HepG2 (cell line): Measurements from ENCODE around the gene PAQR5. TPM values are rescaled to one million over a fixed set of nuclear protein-coding genes. Genes with fewer than 3 reads are reported as not detected.
A peak's percentile ranks its signal among the peaks of the same experiment; 100 is the strongest.

ENCODE experiments used
- ATAC-seq: fragments of 200-7000 bp; cut with Tn5 transposase; 3 replicates; pipeline ENCODE4 v1.9.1; 2020; ENCODE audit warnings: mild to moderate bottlenecking, moderate library complexity
- BruUV-seq: library from RNA; stranded (reverse); fragments of 400-500 nt; replicated peaks from 2 replicates; lab custom pipeline; 2021; lab: Mats Ljungman, UMichigan
- CTCF ChIA-PET: fragments of 300-600 bp; formaldehyde crosslinking; extraction: SDS; loops from one replicate; lab custom pipeline; 2021; ENCODE audit warnings: low total read pairs, inconsistent platforms, low intra/inter-chr PET ratio; lab: Yijun Ruan, JAX
- POLR2A ChIA-PET: fragments of 350-600 bp; sonication (Branson Sonifier 250); formaldehyde crosslinking; loops from one replicate; lab custom pipeline; 2020; ENCODE audit warnings: antibody characterized with exemption, inconsistent platforms; lab: Yijun Ruan, JAX
- DNase-seq: peaks from one replicate; pipeline ENCODE4 v3.0.0-alpha.2; 2015; ENCODE audit warnings: low spot score
- FAIRE-seq: peaks from 3 replicates; lab custom pipeline; 2011; peaks lifted over from hg19 to GRCh38; lab: Jason Lieb, UNC
- H2AFZ ChIP-seq: one replicate; pipeline ENCODE4 v1.6.1; 2011; ENCODE audit warnings: low read length, inconsistent platforms
- H3K27ac ChIP-seq: fragments of 300-600 bp; 3 replicates; pipeline ENCODE4 v1.8.0; 2011; ENCODE audit warnings: mixed run types, mild to moderate bottlenecking, mixed read lengths, low read length, inconsistent platforms; ENCODE audit not compliant: insufficient read depth; ENCODE audit errors: extremely low read length
- H3K27me3 ChIP-seq, 2 experiments: fragments of 200-600 bp in 1 of 2; 2 replicates in 1 of 2; 3 replicates in 1 of 2; pipeline versions ENCODE4 v1.6.0 to v1.8.0; 2011; ENCODE audit warnings: low read length in 2 of 2, mild to moderate bottlenecking in 2 of 2, moderate library complexity in 2 of 2, inconsistent platforms in 1 of 2; ENCODE audit not compliant: insufficient read depth in 2 of 2, control insufficient read depth in 1 of 2
- H3K36me3 ChIP-seq, 2 experiments: fragments of 200-600 bp in 1 of 2; replicated peaks in 1 of 2; 2 replicates in 1 of 2; 3 replicates in 1 of 2; pipeline versions ENCODE4 v1.5.1 to v1.8.0; 2011; ENCODE audit warnings: low read length in 2 of 2, inconsistent platforms in 1 of 2; ENCODE audit not compliant: insufficient read depth in 2 of 2, control insufficient read depth in 1 of 2
- H3K4me1 ChIP-seq: 2 replicates; pipeline ENCODE4 v1.5.1; 2012; ENCODE audit warnings: low read length, inconsistent platforms; ENCODE audit not compliant: insufficient read depth
- H3K4me2 ChIP-seq: 2 replicates; pipeline ENCODE4 v1.6.0; 2011; ENCODE audit warnings: low read depth, low read length, inconsistent platforms
- H3K4me3 ChIP-seq, 3 experiments: fragments of 200-600 bp in 1 of 3; sonication (generic), shearing (Covaris generic) in 1 of 3; replicated peaks in 1 of 3; 2 replicates each; pipeline ENCODE4 v1.5.1; 2011 to 2016; ENCODE audit warnings: low read length in 3 of 3, inconsistent platforms in 2 of 3, low read depth in 2 of 3, mild to moderate bottlenecking in 2 of 3, control low read depth in 1 of 3, mixed read lengths in 1 of 3; ENCODE audit not compliant: insufficient read depth in 1 of 3
- H3K79me2 ChIP-seq: one replicate; pipeline ENCODE4 v1.6.1; 2011; ENCODE audit warnings: low read length, inconsistent platforms; ENCODE audit not compliant: insufficient read depth
- H3K9ac ChIP-seq: 2 replicates; pipeline ENCODE4 v1.6.0; 2011; ENCODE audit warnings: mild to moderate bottlenecking, low read depth, low read length, inconsistent platforms; ENCODE audit not compliant: insufficient read depth
- H3K9me3 ChIP-seq: 2 replicates; pipeline ENCODE4 v1.5.1; 2012; ENCODE audit warnings: mild to moderate bottlenecking, low read length
- H4K20me1 ChIP-seq: 2 replicates; pipeline ENCODE4 v1.6.0; 2011; ENCODE audit warnings: inconsistent platforms, mild to moderate bottlenecking, low read length, moderate library complexity; ENCODE audit not compliant: insufficient read depth
- EEA1 ChIP-seq: sonication (generic); formaldehyde crosslinking; IDR thresholded peaks from 2 replicates; pipeline ENCODE4 v1.5.1; 2020; ENCODE audit warnings: mild to moderate bottlenecking, missing genetic modification reagents, borderline replicate concordance
- FOXA3 ChIP-seq: IDR thresholded peaks from 2 replicates; pipeline ENCODE4 v1.6.1; 2016; ENCODE audit warnings: missing genetic modification reagents, missing compliant biosample characterization
- GMEB1 ChIP-seq: sonication (generic); formaldehyde crosslinking; IDR thresholded peaks from 2 replicates; pipeline ENCODE4 v1.5.1; 2020; ENCODE audit warnings: missing genetic modification reagents, mild to moderate bottlenecking, borderline replicate concordance
- HOXA7 ChIP-seq: sonication (generic); formaldehyde crosslinking; IDR thresholded peaks from 2 replicates; pipeline ENCODE4 v1.8.1; 2022; ENCODE audit warnings: mild to moderate bottlenecking, missing genetic modification reagents, moderate library complexity
- POLR2G ChIP-seq: fragments of 200-400 bp; formaldehyde crosslinking; IDR thresholded peaks from 2 replicates; pipeline ENCODE4 v1.6.1; 2018; ENCODE audit warnings: mild to moderate bottlenecking, low read depth, low read length, moderate library complexity
- TCF7 ChIP-seq: sonication (generic); IDR thresholded peaks from 2 replicates; pipeline ENCODE4 v1.6.1; 2016; ENCODE audit warnings: antibody characterized with exemption, low read depth
- TFAP4 ChIP-seq: sonication (generic); IDR thresholded peaks from 2 replicates; pipeline ENCODE4 v1.6.1; 2016; ENCODE audit warnings: low read depth, borderline replicate concordance
- ZFY ChIP-seq: sonication (generic); formaldehyde crosslinking; IDR thresholded peaks from 2 replicates; pipeline ENCODE4 v1.4.0; 2020; ENCODE audit warnings: missing genetic modification reagents
- ZNF34 ChIP-seq: sonication (generic); formaldehyde crosslinking; IDR thresholded peaks from 2 replicates; pipeline ENCODE4 v1.4.0; 2020; ENCODE audit warnings: mild to moderate bottlenecking, missing genetic modification reagents, borderline replicate concordance
- ZNF546 ChIP-seq: sonication (generic); formaldehyde crosslinking; conservative IDR thresholded peaks from 2 replicates; pipeline ENCODE4 v1.8.1; 2023; ENCODE audit warnings: mild to moderate bottlenecking, missing genetic modification reagents
- ZNF687 ChIP-seq: sonication (generic); formaldehyde crosslinking; IDR thresholded peaks from 2 replicates; pipeline ENCODE4 v1.5.1; 2020; ENCODE audit warnings: mild to moderate bottlenecking, missing genetic modification reagents, moderate library complexity
- ZNF703 ChIP-seq: sonication (generic); formaldehyde crosslinking; IDR thresholded peaks from 2 replicates; pipeline ENCODE4 v1.5.1; 2020; ENCODE audit warnings: missing genetic modification reagents, mild to moderate bottlenecking, moderate library complexity, borderline replicate concordance
- WGBS: methylation state at CpG from one replicate; pipeline ENCODE4 v1.1.6; 2017; ENCODE audit warnings: low lambda C conversion rate; 5-methylcytosine and 5-hydroxymethylcytosine counted together
- in situ Hi-C: cut with HindIII; loops from 2 replicates; pipeline ENCODE4 v1.10.0; 2017; ENCODE audit warnings: low pct_unique_long_range_greater_than_20kb; ENCODE audit not compliant: extremely low pct_ligation_motif_present
- intact Hi-C: fragments of 100-400 bp; cut with micrococcal nuclease; formaldehyde crosslinking; loops from one replicate; pipeline ENCODE4 v1.10.0; 2022; ENCODE audit not compliant: unreplicated experiment
- polyA plus RNA-seq, 8 experiments: library from polyadenylated mRNA; depleted of rRNA in 3 of 8; stranded (reverse) in 7 of 8; unstranded in 1 of 8; fragments of >200 nt; fragmentation: Illumina TruSeq in 4 of 8; extraction: Trizol in 4 of 8; gene quantifications; 2 replicates each; pipeline versions ENCODE4 v1.2.1 to v1.2.3, GENCODE V29; 2011 to 2016; ENCODE audit warnings: low read depth in 4 of 8, missing spikeins in 1 of 8, mixed read lengths in 1 of 8; ENCODE audit not compliant: insufficient read depth in 1 of 8
- total RNA-seq, 5 experiments: library from RNA; depleted of rRNA; stranded (reverse); fragments of >200 nt; fragmentation: Illumina TruSeq; extraction: Trizol; gene quantifications; 2 replicates each; pipeline ENCODE4 v1.2.3, GENCODE V29; 2016; ENCODE audit warnings: low read depth in 1 of 5

The PAQR5 gene
- total and polyA plus RNA-seq, 2 of the 13 experiments (the other 11 are each of a cell fraction or from before 2014, with no cell fraction given): 0.53 to 1.3 TPM

- TF ChIP-seq GMEB1 (CRISPR knock-in tag): peak; percentile 55; the same call in 1 of the 2 replicates
- no peak for TF ChIP-seq TCF7
- peak; percentile 56; the same call in 1 of the 2 replicates for TF ChIP-seq TFAP4
- peak; percentile 32 for TF ChIP-seq FOXA3 (CRISPR knock-in tag)
- TF ChIP-seq EEA1: peak; percentile 88
Observed at GRCh38 chr15:69452692-69453521, 154.2 kb downstream of the PAQR5 start, which contains the start of gene RPLP1 (continued).

- 21% methylated on average over 5 of the region's 5 CpGs for WGBS
- FAIRE-seq: no peak
- H3K36me3 ChIP-seq: peaks cover 5 to 23% of the 10 kb centered on the region in 2 experiments; a peak in 4 of 5 replicates
- ChIA-PET CTCF (no interaction called here), POLR2A (interaction anchor here (4.2 kb wide), 2 partner anchors 7 to 40 kb away, joined by 40 to 149 read pairs; partner anchors contain the start of gene KIF23)
- ATAC-seq: no peak
- H3K27me3 ChIP-seq: no peaks in the 10 kb centered on the region; a peak in 1 of 5 replicates
- H3K4me2 ChIP-seq: peak overlapping the region; percentile 93
- peaks cover 27% of the 10 kb centered on the region for H3K4me1 ChIP-seq
- peaks cover 40% of the 10 kb centered on the region for H4K20me1 ChIP-seq
- no peak for DNase-seq
- in situ Hi-C loops: loop anchor here (25.0 kb wide), 2 partner anchors 632 to 643 kb away; partner anchors contain the start of genes ANP32A and TLE3
- no peaks in the 10 kb centered on the region for H3K9me3 ChIP-seq
- no TSS peak for BruUV-seq
- intact Hi-C loops: loop anchor here (5.0 kb wide), 1 partner anchor 38 kb away; no protein-coding TSS in a partner anchor
- peaks cover 31% of the 10 kb centered on the region for H3K79me2 ChIP-seq
- H3K9ac ChIP-seq: peak overlapping the region; percentile 95
- H2AFZ ChIP-seq: no peak overlapping the region
- H3K4me3 ChIP-seq: peak overlapping the region; percentile 36 to 92 (median 89)
- peak overlapping the region; percentile 98 for H3K27ac ChIP-seq
- TF ChIP-seq ZNF546 (CRISPR knock-in tag) (no peak), TFAP4 (peak; percentile 13; the same call in 1 of the 2 replicates), ZNF34 (no peak), ZNF703 (CRISPR knock-in tag) (no peak), HOXA7 (CRISPR knock-in tag) (no peak), ZNF687 (CRISPR knock-in tag) (0 out of 2 replicates have a peak, but pooled peaks have one; percentile 14), ZFY (CRISPR knock-in tag) (0 out of 2 replicates have a peak, but pooled peaks have one; percentile 19), POLR2G (0 out of 2 replicates have a peak, but pooled peaks have one; percentile 22)
Observed at GRCh38 chr15:69454953-69455352, 156.2 kb downstream of the PAQR5 start.
